GM12801 (cell line): Measurements from ENCODE around the gene TACC2.

Experiments
- CTCF ChIP-seq: IDR thresholded peaks from one replicate; pipeline ENCODE4 v1.5.1; 2011; ENCODE audit warnings: control low read depth; ENCODE audit not compliant: insufficient read length; ENCODE audit errors: extremely low read depth

TACC2 gene

GRCh38 chr10:121994429-121994941 lies 5.5 kb downstream of the TACC2 start:
- TF ChIP-seq CTCF = no peak

- no peak for TF ChIP-seq CTCF
These were observed 9.5 kb downstream of the TACC2 start for GRCh38 chr10:121998462-121998861.

- TF ChIP-seq CTCF = no peak
These were observed 10.3 kb downstream of the TACC2 start for GRCh38 chr10:121999301-121999700.

- TF ChIP-seq CTCF = no peak
These were observed 12.7 kb downstream of the TACC2 start for GRCh38 chr10:122001698-122002097.

- no peak for TF ChIP-seq CTCF
These were observed 18.5 kb downstream of the TACC2 start for GRCh38 chr10:122007415-122007814.

- no peak for TF ChIP-seq CTCF
These were observed 21.6 kb downstream of the TACC2 start for GRCh38 chr10:122010405-122011050.

- no peak for TF ChIP-seq CTCF
These were observed 23.8 kb downstream of the TACC2 start for GRCh38 chr10:122012731-122013130.
